Activated CD4-positive, alpha-beta T cell treated with anti-CD3 and anti-CD28 coated beads, Interleukin-10, Interleukin-2, amounts not matched to agents 100 ng/mL and 50 ng/mL, durations not matched to agents 16 hours and 8 hours (primary cell): Measurements from ENCODE around the gene GPC5.
A peak's percentile ranks its signal among the peaks of the same experiment; 100 is the strongest.
"Not testable (repeated sequence)": the region's sequence is repeated elsewhere in the genome, so short reads cannot be mapped to it uniquely, and the experiment has no call there.

Source experiments
- DNase-seq: peaks from one replicate; pipeline ENCODE4 v3.0.0-alpha.2; 2020

The GPC5 gene

DNA sequence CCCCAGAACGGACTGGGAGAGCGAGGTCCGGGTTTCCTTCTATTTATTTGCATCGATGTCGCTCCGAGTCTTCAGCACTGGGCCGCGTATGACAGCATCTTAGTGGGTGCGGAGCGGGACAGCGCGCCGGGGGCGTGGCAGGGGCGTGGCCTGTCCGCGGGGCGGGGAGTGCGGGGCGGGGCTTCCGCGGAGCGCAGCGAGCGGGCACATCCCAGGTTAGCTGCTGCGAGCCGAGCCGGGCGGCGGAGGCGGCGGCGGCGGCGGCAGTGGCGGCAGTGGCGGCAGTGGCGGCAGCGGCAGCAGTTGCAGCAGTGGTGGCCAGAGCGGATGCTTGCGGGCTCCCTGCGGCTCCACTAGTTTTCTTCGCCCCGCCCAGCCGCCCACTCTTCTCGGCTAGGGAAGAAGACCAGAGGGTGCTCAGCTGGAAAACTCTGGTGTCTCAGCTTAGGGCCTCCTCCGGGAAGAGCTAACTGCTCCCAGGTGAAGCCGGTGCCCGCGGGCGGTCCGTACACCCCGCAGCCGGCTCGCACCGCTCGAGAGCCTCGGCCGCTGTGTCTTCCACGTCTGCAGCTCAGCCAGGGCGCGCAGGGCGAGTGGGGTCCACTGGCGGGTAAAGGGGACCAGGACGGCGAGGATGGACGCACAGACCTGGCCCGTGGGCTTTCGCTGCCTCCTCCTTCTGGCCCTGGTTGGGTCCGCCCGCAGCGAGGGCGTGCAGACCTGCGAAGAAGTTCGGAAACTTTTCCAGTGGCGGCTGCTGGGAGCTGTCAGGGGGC lies at the start of gene GPC5:
GPC5 (plus strand) TSS at position 209 of the 776 bp plus-strand sequence.
- DNase-seq: peak; percentile 89

DNA sequence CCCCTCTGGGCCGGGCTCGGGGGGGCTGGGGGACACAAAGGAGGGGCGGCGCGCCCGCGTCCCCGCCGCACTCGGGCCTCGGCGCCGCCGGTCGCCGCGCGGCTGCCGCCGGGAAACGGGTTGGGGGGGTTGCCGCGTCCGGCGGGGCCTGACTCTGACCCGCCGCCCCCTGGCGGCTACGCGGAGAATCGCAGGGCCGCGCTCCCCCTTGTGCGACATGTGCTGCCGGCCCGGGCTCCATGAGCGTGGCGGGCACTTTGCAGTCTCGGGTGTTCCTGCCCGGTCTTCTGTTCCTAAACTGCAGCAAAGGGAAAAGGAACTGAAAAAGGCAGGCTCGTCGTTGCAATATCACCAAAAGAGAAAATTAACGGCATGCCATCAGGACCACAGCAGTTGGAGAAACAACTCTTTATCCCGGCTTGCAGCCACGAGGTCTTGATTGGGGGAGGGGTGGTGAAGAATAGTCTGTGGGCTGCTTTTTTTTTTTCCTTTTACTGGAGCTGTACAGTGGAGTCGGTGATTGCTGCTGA lies 49.5 kb upstream of the GPC5 start:
- DNase-seq: peak; percentile 94

DNA sequence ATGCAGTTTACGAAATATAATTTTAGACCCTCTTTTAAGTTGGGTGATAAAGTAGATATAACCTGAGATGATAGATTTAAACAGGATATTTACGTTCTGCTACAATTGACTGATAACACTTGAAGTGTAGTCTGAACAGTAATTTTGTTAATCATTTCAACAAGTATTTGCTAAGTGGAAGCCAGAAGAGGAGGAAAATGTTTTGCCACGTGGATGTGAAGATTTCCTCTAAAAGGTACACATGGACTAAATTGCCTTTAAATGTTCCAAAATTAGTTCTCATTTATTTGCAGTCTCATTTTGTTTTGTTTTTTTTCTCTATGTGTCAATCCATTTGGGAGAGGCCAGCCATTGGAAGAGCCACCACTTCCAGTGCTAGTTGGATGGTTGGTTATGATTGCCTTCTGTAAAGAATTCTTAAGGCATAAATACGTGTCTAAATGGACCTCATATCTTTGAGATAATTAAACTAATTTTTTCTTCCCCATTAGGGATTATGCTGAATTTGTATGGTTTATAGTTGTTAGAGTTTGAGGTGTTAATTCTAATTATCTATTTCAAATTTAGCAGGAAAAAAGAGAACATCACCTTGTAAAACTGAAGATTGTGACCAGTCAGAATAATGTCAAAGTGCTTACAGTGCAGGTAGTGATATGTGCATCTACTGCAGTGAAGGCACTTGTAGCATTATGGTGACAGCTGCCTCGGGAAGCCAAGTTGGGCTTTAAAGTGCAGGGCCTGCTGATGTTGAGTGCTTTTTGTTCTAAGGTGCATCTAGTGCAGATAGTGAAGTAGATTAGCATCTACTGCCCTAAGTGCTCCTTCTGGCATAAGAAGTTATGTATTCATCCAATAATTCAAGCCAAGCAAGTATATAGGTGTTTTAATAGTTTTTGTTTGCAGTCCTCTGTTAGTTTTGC lies 48.2 kb upstream of the GPC5 start:
- DNase-seq: no peak

DNA sequence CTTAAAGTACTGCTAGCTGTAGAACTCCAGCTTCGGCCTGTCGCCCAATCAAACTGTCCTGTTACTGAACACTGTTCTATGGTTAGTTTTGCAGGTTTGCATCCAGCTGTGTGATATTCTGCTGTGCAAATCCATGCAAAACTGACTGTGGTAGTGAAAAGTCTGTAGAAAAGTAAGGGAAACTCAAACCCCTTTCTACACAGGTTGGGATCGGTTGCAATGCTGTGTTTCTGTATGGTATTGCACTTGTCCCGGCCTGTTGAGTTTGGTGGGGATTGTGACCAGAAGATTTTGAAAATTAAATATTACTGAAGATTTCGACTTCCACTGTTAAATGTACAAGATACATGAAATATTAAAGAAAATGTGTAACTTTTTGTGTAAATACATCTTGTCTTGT lies 47.3 kb upstream of the GPC5 start:
- no peak for DNase-seq

DNA sequence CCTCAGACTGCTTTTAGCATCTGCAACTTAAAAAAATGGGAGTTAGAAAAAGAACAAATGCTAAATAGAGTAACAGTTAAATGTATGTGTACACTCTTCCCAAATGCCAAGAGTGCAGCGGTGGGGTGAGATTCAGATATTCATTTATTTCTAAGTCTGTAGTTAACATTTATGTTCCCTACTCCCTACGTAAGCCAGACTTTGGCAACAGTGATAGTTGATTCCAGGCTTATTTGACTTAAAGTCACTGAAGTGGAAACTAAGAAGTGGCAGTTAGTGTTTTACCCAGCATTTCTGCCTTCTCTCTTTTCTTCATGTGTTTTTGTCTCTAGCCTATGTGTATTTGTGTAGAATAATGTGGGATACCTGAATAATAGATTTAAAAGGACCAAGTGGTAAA lies 46.4 kb upstream of the GPC5 start:
- no peak for DNase-seq

DNA sequence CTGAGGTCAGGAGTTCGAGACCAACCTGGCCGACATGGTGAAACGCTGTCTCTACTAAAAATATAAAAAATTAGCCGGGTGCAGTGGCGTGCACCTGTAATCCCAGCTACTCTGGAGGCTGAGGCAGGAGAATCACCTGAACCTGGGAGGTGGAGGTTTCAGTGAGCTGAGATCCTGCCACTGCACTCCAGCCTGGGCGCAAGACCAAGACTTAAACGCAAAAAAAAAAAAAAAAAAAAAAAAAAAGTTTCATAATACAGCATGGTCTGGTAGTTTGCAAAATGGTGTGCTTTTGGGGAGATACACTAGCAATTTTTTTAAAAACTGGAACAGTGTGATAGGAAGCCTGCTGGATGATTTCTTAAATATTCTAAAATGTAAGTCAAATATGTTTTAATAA lies 45.5 kb upstream of the GPC5 start:
- DNase-seq: not testable (repeated sequence)

DNA sequence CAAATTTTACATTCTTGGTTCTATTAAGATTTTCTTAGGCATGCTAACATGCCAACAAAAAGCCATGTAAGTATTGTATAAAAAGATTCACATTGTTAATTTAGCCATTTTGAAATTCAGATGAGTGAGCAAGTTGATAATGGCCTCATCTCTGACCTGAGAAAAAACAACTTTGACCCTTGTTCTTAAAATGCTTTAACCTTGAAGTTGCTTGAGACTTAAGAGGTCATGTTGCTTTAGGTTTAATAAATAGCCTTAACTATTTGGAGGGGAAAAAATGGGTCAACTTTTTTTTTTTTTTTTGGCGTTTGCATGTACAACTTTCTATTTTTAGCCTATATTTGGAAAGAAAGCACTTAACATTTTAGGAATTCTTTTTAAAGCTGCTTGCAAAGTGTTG lies 44.9 kb upstream of the GPC5 start:
- no peak for DNase-seq

DNA sequence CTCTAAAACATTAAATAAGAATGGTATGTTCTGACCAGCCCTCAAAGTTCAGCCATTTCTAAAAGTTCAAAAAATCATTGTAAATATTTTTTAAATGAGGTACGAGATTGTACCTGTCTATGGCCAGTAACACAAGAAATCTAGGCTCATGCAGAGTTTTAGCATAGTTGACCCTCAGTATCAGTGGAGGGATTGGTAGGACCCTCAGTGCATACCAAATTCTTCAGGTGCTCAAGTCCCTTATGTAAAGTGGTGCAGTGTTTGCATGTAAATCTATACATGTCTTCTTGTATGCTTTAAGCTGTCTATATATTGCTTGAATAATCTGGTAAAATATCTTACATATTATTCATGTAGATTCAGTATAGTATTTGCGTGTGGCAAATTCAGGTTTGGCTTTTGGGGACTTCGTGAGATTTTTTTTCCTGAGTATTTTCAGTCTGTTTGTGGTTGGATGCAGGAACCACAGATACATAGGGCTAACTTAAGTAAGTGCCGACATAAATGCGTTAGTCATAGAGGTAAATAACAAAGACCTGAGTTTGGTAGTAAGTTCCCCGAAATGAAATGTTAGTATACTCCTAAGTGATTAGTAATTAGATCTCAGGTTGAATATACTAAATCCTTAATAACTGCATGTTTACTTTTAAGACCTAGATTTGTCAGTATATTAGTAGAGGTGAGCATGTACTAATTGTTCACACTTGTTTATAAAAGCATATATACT lies 43.2 kb upstream of the GPC5 start:
- DNase-seq: no peak

DNA sequence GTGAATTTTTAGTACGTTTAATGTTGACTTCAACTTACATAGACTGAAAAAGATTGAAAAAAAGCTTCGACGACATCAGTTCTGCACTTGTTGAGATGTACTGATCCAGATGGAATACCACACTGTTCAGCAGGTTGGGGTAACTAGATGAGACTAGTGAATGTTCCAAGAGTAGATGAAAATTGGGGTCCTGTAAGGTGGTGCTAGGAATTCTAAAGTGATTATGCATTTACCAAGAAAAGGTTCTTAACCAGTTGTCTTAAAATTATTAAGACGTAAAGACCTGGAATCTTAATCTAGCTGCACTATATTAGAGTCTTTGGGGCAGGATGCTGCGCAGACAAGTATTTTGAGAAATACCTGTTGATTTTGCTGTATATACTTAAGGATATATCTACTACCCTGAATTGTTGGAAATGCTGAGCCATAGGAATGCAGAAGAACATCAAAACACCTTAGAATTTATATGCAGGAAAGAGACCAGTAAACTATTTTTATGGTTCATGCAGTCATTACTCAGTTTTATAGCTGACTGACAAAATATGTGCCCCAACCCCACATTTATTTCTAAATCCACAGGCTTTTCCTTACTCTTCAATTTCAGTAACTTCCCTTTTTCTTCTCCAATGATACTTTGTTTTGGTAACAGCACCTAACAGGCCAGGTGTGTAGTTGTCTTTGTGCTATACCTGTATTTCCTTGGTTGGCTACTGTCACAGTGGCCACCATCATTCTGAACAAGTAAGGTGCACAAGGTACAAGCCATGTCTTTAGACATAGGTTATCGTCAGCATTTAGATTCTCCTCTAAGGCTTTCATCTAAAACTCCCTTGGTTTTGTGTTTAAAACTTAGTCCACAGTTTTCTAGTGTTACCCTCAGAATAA lies 42.4 kb upstream of the GPC5 start:
- DNase-seq: no peak

DNA sequence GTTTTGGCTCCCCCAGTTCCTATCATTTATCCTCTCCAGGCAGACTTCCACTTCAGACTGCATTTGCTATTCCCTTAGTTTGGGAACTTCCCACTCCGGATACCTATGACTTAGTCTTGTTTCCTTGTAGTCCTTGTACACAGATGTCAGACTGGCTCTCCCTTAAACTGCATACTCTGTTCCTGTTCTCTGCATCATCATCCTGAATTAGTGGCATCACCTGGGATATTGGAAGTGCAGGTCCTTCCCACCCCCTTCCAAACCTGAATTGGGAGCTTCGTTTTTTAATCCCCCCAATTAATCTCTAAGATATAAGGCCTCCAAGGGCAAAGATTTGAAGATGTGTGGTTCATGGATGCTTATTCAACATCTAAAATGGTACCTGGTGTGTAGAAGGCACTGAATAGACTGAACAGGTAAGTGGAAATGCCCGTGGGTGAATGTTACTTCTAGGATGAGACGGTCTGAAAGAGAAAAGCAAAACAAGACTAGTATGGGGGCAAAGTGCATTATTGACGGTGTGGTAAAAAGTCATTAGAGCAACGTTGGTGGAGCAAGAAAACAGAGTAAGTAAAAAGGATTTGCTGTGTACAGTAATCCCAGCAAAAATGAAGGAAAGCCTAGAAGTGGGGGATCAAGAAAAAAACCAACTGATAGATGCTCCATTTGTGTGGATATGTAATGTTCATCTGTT lies 41.4 kb upstream of the GPC5 start:
- DNase-seq: no peak

DNA sequence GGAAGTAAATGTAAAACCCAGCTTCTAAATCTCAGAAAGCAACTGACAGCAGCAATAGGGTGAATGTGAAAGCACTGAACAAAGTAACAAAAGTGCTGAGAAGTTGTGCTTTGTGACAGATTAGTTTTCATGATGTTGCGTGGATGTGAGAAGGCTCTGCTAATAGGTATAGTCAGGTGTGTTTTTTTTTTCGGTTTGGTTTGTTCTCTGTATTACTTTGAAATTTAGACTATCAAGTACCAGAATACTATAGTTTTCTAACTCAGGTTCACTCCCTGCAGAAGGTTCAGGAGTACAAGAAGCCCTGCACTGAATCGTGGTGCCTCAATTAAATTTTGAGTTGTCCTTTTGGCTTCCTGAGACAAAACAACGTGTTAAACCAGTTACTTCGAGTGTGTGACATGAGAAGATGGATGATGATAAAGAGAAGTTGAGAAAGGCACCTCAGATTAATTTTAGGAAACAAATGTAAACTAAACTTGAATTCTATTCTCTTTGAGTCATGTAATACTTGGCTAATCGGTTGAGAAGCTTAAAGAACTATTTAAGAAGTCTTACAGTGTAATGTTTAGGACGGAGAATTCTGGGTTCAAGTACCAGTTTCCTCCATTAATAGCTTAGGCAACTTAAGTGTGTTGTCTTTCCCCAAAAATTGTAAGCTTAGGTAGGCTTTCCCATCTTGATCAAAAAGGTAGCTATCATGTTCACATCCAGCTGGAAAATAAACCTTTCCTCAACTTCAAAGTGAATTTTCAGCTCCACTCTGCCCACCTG lies 40.6 kb upstream of the GPC5 start:
- no peak for DNase-seq

DNA sequence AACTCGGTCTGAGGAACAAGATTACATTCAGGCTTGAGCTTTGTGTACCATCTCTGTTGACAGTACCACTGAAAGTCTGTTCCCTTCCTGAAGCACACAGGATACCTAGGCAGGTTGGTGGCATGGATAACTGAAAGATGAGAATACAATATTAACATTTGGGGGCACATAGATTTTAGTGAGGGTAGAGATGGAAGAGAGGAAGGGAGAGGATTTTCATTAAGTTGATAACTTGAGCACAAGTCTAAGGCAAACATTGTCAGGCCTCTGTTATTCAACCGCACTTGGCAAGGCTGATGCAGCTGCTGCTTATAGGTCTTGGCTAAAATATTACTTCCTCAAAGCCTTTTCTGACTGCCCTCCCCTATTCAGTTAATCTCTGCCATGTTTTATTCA lies 40.0 kb upstream of the GPC5 start:
- no peak for DNase-seq

DNA sequence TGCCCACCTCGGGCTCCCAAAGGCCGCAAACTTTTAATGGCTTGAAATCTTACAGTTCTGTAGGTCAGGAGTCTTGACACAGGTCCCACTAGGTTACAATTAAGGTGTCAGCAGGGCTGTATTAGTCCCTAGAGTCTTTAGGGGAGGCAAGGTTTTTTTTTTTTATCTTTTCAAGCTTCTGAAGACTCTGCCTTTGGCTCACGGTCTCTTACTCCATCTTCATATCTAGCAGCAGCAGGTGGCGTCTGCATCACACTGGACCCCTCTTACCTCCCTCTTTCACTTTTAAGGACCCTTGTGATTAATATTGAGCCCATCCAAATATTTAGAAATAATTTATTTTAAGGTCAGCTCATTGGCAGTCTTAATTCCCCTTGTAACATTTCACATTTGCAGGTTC lies 39.3 kb upstream of the GPC5 start:
- no peak for DNase-seq

DNA sequence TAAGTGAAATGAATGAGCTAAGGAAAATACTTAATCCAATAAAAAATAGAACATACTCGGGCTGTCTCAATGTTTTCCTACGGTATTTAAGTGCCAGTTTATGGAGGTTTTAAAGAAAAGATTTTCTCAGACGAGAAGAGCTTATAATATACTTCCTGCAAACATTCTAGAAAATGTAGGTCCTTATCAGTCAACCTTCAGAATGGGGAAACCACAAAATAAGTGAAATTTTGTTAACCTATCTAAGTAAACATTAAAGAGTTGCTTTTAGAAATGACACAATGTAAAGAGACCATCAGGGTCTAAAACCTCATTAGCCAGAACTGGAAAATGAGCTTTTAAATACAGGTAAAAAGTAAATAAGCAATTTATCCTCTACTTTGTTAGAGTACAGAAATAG lies 38.8 kb upstream of the GPC5 start:
- DNase-seq: no peak

DNA sequence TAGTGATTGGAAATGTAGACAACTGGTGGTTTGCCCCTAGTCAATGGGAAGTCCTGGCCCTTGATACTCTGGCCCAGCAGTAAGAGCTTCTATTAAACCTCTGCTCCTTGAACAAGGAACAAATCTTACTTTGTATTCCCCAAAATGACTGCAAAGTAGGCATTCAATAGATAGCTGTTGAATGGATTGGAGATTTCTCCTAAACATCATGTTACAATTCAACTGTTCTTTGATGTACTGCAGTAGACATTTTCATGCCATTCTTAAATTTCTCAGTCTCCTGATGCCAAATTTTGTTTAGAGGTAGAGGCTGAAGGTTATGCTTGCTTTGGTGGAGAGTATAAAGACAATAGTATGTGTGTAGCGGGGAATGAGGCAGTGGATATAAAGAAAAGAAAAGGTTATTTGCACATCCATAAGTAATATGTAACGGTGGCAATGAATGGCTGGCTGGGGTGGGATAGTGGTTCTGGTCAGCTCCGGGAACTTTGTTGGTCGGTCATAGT lies 38.1 kb upstream of the GPC5 start:
- no peak for DNase-seq

DNA sequence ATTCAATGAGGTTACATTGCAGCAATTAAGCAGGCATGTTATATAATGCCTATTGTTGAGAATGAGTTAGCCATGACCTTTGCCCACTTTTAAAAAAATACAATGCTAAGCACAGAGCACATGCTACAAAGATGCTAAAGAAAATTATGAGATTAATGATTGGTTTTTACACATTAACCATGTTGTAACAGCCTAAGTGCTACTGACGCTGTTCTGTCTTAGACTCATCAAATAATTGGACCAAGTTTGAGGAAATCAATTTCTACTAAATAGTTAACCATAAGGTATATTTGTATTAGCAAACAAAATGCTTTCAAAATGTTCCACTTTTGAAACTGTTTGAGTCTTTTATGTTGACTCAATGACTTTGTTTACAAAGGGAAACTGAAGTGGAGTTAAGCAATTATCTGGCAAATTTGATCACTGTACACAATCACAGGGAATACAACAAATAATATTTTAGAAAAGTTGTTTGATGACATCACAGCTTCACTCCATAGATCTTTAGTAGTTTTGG lies 36.6 kb upstream of the GPC5 start:
- no peak for DNase-seq

DNA sequence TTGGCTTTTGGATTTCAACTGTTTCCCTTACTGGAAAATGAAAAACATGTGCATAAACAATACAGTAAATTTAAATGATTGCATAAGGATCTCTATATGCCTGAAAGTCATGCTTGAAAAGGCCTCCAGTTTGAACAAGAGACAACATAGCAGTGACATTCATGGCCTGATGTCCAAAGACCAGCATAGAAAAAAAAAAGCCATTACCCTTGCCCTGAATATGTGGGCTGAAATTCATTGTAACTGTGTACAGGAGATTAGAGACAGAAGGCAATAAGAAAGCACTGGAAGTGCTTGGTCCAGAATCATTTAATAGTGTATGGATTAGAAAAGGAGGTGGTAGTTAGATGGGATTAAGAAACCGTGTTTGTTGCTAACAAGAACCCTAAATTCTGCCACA lies 35.5 kb upstream of the GPC5 start:
- DNase-seq: no peak

DNA sequence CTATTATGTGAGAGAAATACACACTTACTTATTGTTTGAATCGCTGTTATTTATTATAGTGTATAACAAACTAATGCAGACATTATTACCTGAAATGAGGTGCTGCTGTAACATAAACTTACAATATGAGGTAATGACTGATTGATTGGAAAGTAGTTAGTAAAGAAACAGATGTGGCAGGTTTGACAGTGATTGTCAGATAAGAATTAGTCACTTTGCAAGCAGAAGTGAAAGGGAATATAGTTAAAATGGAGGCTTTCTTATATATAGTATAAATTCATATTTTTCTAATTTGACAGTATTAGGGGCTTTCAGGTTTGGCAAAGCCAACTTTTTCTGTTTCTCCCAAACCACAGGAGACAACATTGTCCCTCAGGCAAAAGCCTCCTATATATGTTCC lies 30.3 kb upstream of the GPC5 start:
- no peak for DNase-seq

DNA sequence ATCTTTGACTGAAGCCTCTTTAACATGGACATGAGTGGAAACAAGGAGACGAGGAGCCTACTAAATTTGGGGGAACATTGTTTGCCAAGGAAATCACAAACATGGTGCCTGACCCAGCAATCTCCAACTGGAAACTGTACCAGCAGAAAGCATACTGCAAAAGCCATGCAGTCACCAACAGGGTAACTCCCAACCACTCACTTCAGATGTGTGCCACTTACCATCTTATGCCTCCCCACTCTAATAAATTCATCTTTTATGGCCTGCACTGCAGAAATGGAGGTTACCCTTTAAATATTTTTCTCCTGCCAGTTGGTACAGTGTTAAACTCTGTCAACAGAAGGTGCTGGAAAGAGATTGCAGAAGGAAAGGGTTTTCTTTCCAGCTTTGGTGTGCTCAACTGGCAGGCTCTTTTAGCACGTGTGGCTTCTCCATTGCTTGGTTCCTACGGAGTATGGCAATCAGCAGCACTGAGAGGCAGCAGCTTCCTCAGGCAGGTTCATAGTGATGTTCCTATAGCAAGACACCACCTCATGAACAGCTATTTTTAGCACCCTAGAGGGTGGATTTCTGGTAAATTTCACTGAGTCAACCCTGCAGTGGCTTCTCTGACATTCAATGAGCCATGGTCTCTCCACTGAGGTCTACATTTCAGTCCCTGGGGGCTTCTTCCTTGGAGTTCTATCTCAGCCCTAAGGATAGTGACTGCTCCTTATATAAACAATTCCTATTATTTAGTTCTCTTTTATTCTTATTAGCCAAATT lies 29.6 kb upstream of the GPC5 start:
- no peak for DNase-seq

DNA sequence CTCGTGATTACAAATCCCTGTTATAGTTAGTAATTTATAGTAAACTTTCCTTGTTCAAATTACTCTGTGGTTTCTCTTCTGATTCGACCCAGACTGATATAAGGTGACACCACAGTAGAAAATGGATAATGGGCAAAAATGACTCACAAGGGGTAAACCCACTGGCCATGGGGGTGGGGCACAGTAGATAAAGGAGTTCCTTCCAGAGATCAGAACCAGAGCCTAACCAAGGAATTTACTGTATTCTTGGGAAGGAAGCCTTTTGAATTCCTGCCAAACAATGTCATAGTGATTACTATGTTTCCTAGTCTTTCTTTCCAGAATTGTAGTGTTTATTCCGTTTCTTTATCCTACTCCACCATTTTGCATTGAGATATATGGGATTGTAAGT lies 29.0 kb upstream of the GPC5 start:
- no peak for DNase-seq
